OCI-LY1 (cell line): ENCODE measurements around the gene NFIA.

ENCODE experiments used
- H2AFZ ChIP-seq: fragments of 200-600 bp; sonication (generic), shearing (Covaris generic); 2 replicates; pipeline ENCODE4 v1.6.0; 2014; ENCODE audit warnings: antibody characterized with exemption, mild to moderate bottlenecking, low read length
- H3F3A ChIP-seq: fragments of 200-600 bp; sonication (generic), shearing (Covaris generic); 2 replicates; pipeline ENCODE4 v1.6.0; 2014; ENCODE audit warnings: mild to moderate bottlenecking, antibody characterized with exemption, low read length, moderate library complexity; ENCODE audit not compliant: insufficient read depth
- H3K27ac ChIP-seq: fragments of 200-600 bp; sonication (generic); 2 replicates; pipeline ENCODE4 v1.5.1; 2014; ENCODE audit warnings: low read length, mixed run types, mild to moderate bottlenecking, low read depth; ENCODE audit not compliant: poor library complexity, severe bottlenecking
- H3K27me3 ChIP-seq: fragments of 200-600 bp; sonication (generic); 2 replicates; pipeline ENCODE4 v1.6.0; 2014; ENCODE audit warnings: antibody characterized with exemption, mild to moderate bottlenecking, low read length, moderate library complexity; ENCODE audit not compliant: insufficient read depth
- H3K36me3 ChIP-seq: fragments of 200-600 bp; sonication (generic); 2 replicates; pipeline ENCODE4 v1.6.1; 2014; ENCODE audit warnings: mild to moderate bottlenecking, antibody characterized with exemption, low read length, moderate library complexity, mixed read lengths; ENCODE audit not compliant: insufficient read depth
- H3K4me1 ChIP-seq: fragments of 200-600 bp; sonication (generic); 2 replicates; pipeline ENCODE4 v1.5.1; 2014; ENCODE audit warnings: mild to moderate bottlenecking, low read length, moderate library complexity; ENCODE audit not compliant: insufficient read depth, severe bottlenecking
- H3K4me2 ChIP-seq: fragments of 200-600 bp; sonication (generic), shearing (Covaris generic); 2 replicates; pipeline ENCODE4 v1.6.1; 2014; ENCODE audit warnings: low read length
- H3K4me3 ChIP-seq: fragments of 200-600 bp; sonication (generic); 2 replicates; pipeline ENCODE4 v1.5.1; 2014; ENCODE audit warnings: low read length, low read depth, mild to moderate bottlenecking, mixed read lengths; ENCODE audit not compliant: poor library complexity, severe bottlenecking
- H3K79me2 ChIP-seq: fragments of 200-600 bp; shearing (Covaris generic); 2 replicates; pipeline ENCODE4 v1.6.1; 2016; ENCODE audit warnings: mixed run types, low read length, mixed read lengths; ENCODE audit not compliant: insufficient read depth
- H3K9ac ChIP-seq: fragments of 200-600 bp; sonication (generic), shearing (Covaris generic); 2 replicates; pipeline ENCODE4 v1.6.1; 2014; ENCODE audit warnings: mild to moderate bottlenecking, low read length, mixed read lengths
- H3K9me2 ChIP-seq: fragments of 200-600 bp; sonication (generic), shearing (Covaris generic); 2 replicates; pipeline ENCODE4 v1.6.1; 2014; ENCODE audit warnings: low read depth, mild to moderate bottlenecking, low read length, mixed read lengths
- H3K9me3 ChIP-seq: fragments of 200-600 bp; shearing (Covaris generic); 2 replicates; pipeline ENCODE4 v1.6.1; 2014; ENCODE audit warnings: low read length, mixed read lengths
- H4K20me1 ChIP-seq: fragments of 200-600 bp; sonication (generic), shearing (Covaris generic); 2 replicates; pipeline ENCODE4 v1.6.0; 2016; ENCODE audit warnings: mild to moderate bottlenecking, low read length; ENCODE audit not compliant: insufficient read depth
- CTCF ChIP-seq: fragments of 200-600 bp; sonication (generic), shearing (Covaris generic); IDR thresholded peaks from 2 replicates; pipeline ENCODE4 v1.5.1; 2017; ENCODE audit warnings: mild to moderate bottlenecking, antibody characterized with exemption, low read length, moderate library complexity, mixed read lengths
- EZH2 ChIP-seq: fragments of 200-600 bp; sonication (generic), shearing (Covaris generic); IDR thresholded peaks from 2 replicates; pipeline ENCODE4 v1.8.0; 2017; ENCODE audit warnings: borderline replicate concordance, mixed run types, mild to moderate bottlenecking, antibody characterized with exemption, low read length, moderate library complexity, mixed read lengths

Gene NFIA

GRCh38 chr1:61419657-61420056 is 337.3 kb downstream of the NFIA start:
- Histone ChIP-seq H3K9me2 (no peaks in the 10 kb centered on the region), H3K27ac (no peak overlapping the region), H3K9ac (no peak overlapping the region), H3K9me3 (no peaks in the 10 kb centered on the region), H3K4me2 (no peak overlapping the region), H4K20me1 (no peaks in the 10 kb centered on the region), H3K79me2 (no peaks in the 10 kb centered on the region), H2AFZ (no peak overlapping the region), H3F3A (no peaks in the 10 kb centered on the region), H3K4me1 (no peaks in the 10 kb centered on the region), H3K36me3 (peaks cover 5% of the 10 kb centered on the region; the same call in 1 of the 2 replicates), H3K27me3 (no peaks in the 10 kb centered on the region), H3K4me3 (no peak overlapping the region)
- TF ChIP-seq CTCF (no peak), EZH2 (no peak)

GRCh38 chr1:61420243-61420642 is 337.9 kb downstream of the NFIA start:
- Histone ChIP-seq H4K20me1 (no peaks in the 10 kb centered on the region), H3K79me2 (no peaks in the 10 kb centered on the region), H3K4me1 (no peaks in the 10 kb centered on the region), H3F3A (no peaks in the 10 kb centered on the region), H3K27ac (no peak overlapping the region), H3K36me3 (peaks cover 5% of the 10 kb centered on the region; the same call in 1 of the 2 replicates), H3K9me2 (no peaks in the 10 kb centered on the region), H3K9ac (no peak overlapping the region), H3K9me3 (no peaks in the 10 kb centered on the region), H3K27me3 (no peaks in the 10 kb centered on the region), H2AFZ (no peak overlapping the region), H3K4me2 (no peak overlapping the region), H3K4me3 (no peak overlapping the region)
- TF ChIP-seq EZH2 (no peak), CTCF (no peak)

- peaks cover 5% of the 10 kb centered on the region; the same call in 1 of the 2 replicates for H3K36me3 ChIP-seq
- H3K9ac ChIP-seq: no peak overlapping the region
- H3K9me2 ChIP-seq: no peaks in the 10 kb centered on the region
- no peaks in the 10 kb centered on the region for H3F3A ChIP-seq
- no peaks in the 10 kb centered on the region for H4K20me1 ChIP-seq
- H3K27ac ChIP-seq: no peak overlapping the region
- H3K9me3 ChIP-seq: no peaks in the 10 kb centered on the region
- no peaks in the 10 kb centered on the region for H3K79me2 ChIP-seq
- TF ChIP-seq EZH2 (no peak), CTCF (no peak)
- no peaks in the 10 kb centered on the region for H3K27me3 ChIP-seq
- H3K4me1 ChIP-seq: no peaks in the 10 kb centered on the region
- H3K4me2 ChIP-seq: no peak overlapping the region
- no peak overlapping the region for H3K4me3 ChIP-seq
- H2AFZ ChIP-seq: no peak overlapping the region
Measured at GRCh38 chr1:61420909-61421835, 338.8 kb downstream of the NFIA start.
